HG03095 (cell line): ENCODE measurements around the gene PI4KA.
"Not testable (repeated sequence)": the region's sequence is repeated elsewhere in the genome, so short reads cannot be mapped to it uniquely, and the experiment has no call there.

Experiments used
- ATAC-seq: cut with Tn5 transposase; IDR thresholded peaks from one replicate; pipeline ENCODE4 v1.9.1; 2021; ENCODE audit warnings: moderate library complexity; ENCODE audit not compliant: unreplicated experiment

PI4KA gene

DNA sequence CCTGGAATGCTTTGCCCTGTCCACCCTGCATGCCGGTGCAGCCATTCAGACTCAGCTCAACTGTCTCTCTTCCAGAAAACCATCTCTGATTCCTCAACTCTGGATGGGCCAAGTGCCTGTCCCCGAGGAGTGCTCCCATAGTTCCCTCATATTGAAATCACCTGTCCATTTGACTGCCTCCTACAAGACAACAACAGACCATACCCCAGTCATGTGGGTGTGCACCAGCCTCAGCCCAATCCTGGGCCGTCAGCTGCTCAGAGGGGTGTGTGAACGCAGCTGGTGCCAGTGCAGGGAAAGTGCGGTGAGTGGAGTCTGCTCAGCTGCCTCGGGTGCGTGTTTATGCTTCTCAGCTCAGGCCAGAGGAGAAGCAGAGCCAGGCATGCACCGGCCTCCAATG lies 126.2 kb downstream of the PI4KA start:
- ATAC-seq: not testable (repeated sequence)

DNA sequence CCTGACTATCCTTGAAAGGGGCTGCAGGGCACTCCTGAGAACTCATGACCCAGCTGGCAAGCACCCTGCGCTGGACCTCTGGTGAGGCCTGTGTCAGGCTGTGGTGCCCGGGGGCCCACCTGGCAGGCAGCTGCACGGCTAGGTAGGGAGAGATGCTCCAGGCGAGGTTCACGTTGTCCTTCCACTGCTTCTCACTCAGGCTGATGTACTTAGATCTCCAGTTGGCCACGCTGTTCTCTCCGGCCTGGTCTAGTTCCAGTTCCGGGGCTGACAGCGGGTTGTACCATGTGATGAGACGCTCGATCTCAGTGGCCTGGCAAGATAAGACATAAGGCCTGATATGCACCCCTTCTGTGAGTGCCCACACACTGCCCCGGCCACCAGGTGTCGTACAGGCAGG lies 129.4 kb downstream of the PI4KA start:
- ATAC-seq: no peak

DNA sequence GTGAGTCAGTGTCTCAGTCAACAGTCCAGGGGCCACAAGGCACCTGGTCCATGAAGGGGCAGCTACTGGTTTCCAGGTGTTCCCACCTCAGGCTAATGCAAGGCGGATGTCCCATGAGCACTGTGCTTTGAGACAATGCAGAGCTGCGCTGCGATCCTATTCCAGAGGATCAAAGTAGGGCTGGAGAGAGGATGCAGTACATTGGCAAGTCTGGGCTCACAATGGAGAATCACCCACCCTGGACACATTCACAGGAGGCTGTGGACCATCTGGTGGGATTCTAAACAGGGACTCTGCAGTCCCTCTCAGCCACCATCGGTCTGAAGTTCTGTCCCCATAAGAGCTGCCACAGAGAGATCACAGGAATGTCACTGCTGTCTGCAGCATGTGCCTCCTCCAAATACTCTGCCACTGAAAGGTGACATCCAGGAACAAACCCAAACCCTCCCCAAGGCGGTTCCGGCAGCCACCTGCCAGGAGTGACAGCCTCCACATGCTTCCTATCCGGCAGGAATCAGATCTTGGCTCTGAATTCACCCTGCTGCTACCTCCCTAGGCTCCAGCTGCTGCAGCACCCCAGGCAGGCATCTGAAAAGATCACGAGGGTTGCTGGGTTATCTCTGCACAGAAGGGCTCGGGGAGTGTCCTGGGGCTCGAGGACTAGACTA lies 130.0 kb downstream of the PI4KA start:
- ATAC-seq: no peak

DNA sequence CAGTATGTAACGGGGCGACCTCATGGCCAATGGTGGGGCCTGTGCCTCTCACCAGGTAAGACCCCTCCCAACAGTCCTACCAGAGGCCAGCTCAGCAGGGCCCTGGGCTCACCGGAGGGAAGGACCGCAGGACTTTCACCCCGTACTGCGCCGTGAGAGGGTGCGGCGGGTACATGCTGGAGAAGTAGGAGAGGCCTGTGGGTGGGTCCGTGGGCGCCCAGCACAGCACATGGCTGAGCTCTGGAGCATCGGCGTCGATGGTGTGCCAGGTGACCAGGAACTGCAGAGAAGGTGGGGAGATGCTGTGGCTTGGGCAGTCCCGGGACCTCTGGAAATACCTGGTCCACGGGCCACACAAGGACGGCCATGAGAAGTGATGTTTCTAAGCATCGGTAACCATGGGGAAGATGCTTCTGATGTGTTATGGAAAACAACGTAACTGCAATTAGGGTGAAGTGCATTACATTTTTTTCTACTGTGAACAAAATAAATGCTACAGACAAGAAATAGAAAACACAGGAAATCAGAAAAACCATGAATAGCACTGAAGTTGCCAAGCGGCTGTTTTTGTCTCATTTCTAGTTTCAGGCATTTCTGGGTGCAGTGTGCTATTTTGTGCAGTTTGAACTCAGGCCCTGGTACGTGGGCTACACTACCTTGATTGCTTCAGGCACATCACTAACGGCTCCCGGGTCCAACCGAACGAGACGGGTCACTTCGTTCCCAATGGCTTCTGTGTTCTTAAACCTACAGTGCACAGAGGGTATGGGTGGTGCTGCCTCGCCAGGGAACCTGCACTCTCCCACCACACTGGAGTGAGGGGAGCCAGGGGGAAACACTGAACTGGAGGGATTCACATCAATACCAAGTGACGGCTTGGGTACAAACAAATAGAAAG lies 131.2 kb downstream of the PI4KA start:
- ATAC-seq: no peak

DNA sequence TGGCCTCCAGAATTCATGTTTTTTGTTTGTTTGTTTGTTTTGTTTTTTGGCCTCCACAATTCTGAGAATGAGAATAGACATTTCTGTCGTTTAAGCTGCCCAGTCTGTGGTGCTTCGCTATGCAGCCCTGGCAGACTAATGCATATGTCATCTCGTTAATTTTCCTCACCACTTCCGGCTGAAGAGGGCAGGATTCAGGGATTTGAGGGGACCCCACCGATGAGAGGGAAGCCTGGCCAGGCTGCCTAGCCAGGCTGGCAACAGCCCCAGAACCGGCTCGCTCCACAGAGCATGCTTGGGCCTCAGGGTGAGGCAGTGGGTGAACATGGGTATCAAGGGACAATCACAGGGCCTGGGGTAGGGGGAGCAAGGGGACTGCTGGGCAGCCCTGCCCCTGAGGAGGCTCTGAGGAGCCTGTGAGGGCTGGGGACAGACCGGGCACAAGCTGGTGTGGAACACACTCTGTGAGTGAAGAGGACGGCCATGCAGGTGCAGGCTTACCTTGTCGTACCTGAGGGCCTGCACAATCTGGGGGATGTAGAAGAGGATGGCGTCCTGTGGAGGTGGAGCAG lies 132.5 kb downstream of the PI4KA start:
- ATAC-seq: no peak

DNA sequence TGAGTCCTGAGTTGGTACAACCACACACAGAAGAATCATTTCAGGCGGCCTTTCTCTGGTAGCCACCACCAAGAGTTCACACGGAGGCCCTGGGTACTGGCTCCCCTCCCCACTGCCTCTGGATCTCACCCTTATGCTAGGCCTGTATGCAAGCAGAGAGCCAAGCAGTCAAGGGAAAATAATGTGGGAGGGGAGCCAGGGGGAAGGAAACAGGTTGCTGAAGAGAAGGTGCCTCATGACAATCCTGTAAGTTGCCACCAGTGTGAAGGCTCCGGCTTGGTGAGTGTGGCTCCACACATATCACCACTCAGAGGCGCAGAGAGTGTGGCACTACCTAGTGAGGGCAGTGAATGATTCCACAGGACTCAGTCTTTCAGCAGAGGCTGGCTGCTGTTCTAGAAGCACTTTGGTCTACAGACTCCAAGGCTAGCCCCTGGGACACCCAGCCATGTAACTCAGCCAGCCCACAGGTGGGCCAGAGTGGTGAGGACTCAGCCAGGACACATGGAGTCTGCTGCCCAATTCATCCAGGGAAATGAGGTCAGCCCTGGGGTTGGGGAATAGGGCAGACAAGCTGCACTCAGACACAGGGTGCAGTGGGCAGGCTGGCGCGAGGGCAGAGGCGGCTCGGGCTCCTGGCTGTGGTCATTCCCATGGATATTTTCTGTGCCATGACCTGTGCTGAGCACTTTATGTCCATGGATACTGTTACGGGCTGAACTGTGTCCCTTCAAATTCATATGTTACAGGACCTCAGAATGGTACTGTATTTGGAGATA lies 133.7 kb downstream of the PI4KA start:
- ATAC-seq: no peak

DNA sequence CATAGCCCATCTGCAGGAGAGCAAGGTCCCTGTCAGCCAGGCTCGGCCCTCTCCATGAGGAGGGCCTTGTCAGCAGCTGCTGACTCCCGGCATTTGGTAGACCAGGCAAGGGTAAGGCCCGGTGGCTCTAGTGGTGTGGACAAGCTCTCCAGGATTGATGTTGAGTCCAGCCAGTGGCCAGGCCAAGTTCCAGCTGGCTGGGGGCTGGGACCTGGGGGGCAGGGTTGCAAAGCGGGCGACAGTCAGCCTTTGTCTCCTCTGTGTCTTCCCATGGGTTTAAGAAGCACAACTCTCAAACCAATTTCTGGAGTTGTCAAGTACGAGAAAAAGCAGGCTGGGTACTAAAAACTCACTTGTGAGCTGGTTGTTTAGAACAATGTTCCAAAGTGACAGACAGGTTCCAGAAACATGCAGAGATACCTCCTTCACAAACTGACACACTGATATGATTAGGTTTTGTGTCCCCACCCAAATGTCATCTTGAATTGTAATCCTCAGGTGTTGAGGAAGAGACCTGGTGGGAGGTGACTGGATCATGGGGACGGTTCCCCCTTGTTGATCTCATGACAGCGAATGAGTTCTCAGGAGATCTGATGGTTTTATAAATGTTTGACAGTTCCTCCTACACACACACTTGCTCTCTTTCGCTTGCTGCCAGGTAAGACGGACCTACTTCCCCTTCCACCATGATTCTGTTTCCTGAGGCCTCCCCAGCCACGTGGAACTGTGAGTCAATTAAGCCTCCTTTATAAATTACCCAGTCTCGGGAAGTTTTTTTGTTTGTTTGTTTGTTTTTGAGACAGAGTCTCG lies 137.0 kb downstream of the PI4KA start:
- no peak for ATAC-seq

DNA sequence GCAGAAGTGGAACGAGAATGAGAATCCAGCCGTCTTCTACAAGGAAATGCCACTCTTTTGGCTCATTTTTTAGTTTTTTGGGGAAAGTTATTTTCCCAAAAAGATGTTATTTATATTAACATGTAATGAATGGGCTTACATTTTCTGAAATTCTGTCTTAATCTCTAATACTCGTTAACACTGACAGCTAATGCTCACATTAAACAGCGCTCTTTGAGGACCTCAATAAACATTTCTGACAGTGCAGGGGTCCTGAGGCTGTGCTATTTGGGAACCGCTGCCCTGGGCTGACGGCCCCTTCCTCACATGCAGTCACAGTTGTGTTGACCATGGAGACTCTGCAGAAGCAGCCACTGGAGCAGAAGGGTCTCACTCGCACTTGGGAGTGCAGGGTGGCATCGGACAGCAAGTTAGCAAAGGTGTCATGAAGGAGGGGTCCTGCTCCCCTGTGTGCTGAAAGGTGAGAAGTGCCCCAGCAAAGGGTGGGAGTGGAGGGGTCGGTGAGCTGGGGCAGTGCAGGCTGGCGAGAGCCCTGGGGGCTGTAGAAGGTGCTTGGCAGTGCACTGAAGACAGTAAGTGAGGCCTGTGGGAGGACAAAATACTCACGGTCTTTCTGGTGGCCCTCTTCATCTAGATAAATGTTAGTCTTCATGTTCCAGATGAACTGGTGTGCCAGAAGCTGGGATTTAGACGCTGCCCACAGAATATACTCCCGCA lies 137.8 kb downstream of the PI4KA start:
- no peak for ATAC-seq

DNA sequence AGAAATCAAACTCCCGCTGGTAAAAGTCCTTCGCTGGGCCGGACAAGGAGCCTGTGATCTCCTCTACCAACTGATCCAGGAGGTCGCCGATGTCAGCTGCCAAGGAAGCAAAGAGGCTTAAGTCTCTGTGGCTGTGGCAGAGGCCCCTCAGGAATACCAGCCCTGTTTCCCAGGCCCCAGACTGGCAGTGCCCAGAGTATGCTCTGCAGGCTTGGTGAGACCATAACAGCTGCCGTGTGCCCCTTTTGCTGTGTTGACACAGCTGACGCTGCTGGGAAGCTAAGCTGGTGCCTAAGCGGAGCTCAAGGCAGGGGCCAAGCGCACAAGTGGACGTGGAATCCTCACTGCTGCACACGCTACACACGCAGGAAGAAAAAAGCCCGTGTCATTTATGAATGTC lies 139.9 kb downstream of the PI4KA start:
- ATAC-seq: not testable (repeated sequence)

DNA sequence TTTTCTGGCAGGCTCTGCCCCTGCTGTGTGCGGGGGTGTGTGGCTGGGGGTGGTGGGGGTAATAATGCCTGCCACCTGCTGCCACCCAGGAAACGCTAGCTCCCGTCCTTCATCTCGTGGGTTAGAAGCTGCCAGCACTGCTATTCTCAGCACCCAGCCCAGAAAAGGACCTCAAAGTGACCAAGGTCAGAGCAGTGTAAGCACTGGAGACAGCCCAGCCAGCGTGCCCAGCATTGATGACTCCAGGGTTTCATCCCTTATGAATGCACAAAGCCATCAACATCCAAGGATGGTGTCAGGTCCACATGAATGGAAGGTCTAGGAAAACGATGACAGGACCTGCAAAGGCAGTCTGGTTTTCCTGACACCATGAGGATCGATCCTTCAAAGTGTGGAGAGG lies 140.6 kb downstream of the PI4KA start:
- ATAC-seq: not testable (repeated sequence)

DNA sequence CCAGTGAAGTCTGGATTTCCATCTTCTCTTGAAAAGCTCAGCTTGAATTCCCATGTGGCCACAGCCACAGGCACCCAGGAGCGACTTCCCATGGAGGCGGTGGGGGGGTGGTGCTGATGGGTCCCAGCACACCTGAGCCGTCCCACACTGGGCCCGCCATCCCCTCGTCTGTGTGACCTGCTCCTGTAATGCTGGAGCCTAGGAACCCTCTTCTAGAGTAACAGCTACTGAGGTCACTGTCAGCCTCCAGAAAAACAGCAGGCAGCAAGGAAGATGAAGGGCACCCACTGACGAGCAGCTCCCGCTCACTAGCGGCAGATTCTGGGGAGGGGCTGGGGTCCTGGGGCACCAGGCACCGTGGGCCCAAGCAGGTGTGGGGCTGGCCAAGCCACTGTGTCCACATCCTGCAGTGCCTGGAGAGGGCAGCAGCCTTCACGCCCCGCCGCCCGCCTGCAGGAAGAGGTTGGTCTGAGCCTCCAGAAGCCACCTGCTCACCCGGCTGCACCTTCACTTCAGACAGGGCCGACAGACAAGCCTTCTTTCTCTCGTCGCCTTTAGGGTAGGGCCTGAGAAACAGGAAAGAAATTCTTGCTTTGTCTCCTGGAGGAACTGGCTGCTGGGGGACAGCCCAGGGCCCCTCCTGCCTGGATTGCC lies 141.3 kb downstream of the PI4KA start:
- not testable (repeated sequence) for ATAC-seq

DNA sequence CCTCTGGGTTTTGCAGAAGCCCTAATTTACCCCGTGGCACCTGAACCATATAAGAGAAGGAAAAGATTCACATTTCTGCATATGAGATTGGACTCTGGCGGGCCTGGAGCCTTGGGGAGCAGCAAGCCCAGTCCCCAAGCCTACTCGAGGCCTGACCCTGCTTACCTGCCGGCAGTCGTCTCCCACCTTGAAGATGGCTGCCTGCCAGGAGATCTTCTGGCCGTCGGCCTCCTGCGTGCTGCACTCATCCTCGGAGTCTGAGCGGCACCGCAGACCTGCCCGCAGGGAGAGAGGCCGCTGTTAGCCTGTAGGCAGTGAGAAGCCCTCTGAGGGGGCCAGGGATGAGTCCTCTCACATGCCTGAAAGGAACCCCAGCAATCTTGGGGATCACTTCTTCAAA lies 145.5 kb downstream of the PI4KA start:
- not testable (repeated sequence) for ATAC-seq

DNA sequence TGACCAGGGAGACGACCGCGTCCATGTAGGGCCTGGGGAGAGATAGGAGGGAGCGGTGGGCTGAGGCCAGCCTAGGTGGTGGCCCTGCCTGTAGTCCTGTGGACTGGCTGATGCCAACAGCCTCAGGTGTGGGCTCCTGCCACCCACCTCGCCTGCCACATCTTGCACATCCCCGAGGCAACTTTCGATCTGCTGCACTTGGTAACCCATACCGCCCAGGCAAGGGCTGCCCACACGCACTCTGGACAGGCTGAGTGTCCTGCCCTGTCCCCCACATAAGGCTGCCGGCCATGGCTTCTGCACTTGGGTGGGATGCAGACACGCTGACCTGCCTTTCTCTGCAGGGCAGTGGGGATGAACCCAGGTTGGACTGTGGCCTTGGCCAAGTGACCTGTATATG lies 148.6 kb downstream of the PI4KA start:
- not testable (repeated sequence) for ATAC-seq

DNA sequence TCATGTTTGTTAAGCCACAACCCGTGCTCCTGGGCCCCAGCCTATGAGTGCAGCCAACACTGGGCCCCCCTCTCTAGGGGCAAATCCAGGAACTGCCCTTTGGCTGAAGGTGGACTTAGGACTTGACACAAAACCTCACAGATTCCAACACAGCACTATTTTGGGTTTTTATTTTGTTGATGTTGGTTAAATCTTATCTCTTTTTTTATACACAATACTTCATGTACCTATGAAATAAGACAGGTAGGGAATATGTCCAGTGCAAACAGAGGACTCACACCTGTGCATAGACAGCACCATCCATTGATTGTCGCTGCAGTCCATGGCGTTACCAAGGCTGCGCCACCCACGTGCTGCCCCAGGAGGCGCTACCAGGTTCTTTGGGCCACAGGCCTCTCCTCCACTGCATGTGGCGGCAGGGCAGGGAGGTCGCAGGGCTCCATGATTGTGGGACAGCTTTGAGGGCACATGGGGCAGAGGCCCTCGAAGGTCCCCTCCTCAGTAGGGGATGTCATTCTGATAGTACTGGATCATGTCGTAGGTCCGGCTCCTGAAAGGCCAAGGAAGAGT lies 151.0 kb downstream of the PI4KA start:
- ATAC-seq: not testable (repeated sequence)

DNA sequence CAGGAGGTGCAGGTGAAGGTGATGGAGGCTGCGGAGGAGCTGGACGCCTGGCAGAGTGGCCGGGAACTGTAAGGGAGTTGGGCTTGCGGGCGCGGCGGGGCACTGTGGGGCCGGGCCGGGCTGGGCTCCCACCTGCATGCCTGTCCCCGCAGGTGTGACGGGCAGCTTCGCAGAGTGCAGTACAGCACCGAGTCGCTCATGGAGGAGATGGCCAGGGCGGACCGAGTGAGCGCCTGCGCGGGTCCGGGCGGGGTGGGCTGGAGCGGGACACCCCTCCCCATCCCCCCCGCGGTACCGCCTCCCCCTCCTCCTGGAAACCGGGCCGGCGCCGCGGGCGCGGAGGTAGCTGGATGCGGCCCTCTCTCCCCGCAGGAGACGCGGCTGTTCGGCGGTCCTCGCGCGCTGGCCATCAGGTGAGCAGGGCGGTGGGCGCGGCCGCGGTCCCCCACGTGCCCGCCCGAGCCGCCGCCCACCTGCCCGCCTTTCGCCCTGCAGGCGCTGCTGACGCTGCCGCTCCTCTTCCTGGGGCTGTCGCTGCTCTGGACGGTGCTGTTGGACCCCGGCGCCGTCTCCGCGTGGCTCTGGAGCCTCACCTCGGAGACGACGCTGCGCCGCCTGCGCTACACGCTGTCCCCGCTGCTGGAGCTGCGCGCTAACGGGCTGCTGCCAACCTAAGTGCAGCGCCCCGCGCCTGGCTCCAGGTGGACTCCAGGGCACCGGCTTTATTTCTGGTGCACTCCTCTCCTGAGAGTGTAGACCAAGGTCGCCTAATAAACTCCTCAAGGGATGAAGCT lies 154.6 kb downstream of the PI4KA start:
- not testable (repeated sequence) for ATAC-seq

DNA sequence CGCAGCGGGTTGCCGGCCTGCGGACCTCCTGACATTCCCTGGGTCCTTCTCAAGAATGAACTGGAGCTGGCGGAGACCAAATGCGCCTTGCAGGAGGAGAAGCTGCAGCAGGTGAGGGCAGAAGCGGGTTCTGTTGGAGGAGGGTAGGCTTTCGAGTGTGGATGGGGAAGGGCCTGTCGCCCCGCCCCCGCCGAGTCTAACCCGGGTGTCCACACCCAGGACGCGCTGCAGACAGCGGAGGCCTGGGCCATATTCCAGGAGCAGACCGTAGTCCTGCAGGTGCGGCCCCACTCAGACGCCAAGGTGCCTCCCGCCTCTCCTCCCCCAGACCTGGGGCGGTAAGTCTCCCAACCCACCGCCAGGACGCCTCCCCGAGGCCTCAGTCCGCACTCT lies 155.2 kb downstream of the PI4KA start:
- ATAC-seq: peak; percentile 18

DNA sequence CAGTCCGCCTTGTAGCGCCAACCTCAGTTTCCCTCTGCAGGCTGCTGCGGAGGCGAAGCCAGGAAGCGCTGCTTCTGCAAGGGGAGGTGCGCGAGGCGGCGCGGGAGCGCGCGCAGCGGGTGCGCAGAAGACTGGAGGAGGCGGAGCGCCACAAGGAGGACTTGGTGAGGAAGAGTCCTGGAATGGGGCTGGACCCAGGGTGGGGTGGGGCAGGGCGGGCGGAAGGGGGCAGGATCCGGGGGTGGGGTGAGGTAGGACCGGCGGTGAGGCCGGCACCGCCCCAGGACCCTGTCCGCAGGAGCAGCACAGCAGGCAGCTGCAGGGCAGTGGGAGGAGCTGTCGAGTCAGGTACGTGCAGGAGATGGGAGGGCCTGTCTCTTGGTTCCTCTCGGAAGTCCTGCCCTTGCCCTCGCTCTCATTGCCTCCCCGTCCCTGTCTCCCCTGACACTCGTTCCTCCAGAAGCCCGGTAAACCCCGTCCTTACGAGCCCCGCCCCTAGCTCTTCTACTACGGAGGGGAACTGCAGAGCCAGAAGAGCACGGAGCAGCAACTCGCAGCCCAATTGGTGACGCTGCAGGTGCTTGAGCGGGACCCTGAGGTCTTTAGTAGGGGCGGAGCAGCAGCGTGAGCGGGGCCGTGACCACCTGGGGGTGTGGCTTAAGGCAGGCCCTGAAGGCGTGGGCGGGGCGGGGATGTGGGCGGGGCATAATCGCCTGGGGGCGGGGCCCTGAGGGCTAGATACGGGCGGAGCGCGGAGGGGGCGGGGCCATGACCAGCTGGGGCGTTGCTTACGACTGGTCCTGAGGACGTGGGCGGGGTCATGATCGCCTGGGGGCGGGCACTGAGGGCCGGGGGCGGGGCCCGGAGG lies 155.8 kb downstream of the PI4KA start:
- peak; percentile 73 for ATAC-seq
